Parathyroid adenoma (tissue), 2 donors: Measurements from ENCODE around the gene ARFIP2.

Experiments used
- H2AFZ ChIP-seq: fragments of 300-600 bp; sonication (generic); one replicate; pipeline ENCODE4 v1.7.0; 2017; ENCODE audit warnings: antibody characterized with exemption, mild to moderate bottlenecking
- H3K27ac ChIP-seq: fragments of 300-600 bp; sonication (generic); one replicate; pipeline ENCODE4 v1.7.0; 2017
- H3K27me3 ChIP-seq: fragments of 300-600 bp; sonication (generic); one replicate; pipeline ENCODE4 v1.7.0; 2017; ENCODE audit warnings: low read length; ENCODE audit not compliant: control insufficient read depth, insufficient read depth
- H3K36me3 ChIP-seq: fragments of 300-600 bp; sonication (generic); one replicate; pipeline ENCODE4 v1.7.0; 2017; ENCODE audit warnings: low read length; ENCODE audit not compliant: control insufficient read depth, insufficient read depth
- H3K4me1 ChIP-seq: fragments of 300-600 bp; sonication (generic); one replicate; pipeline ENCODE4 v1.7.0; 2017; ENCODE audit warnings: control low read depth
- H3K4me2 ChIP-seq: fragments of 300-600 bp; sonication (generic); one replicate; pipeline ENCODE4 v1.7.0; 2017; ENCODE audit warnings: low read length
- H3K4me3 ChIP-seq: fragments of 300-600 bp; sonication (generic); one replicate; pipeline ENCODE4 v1.7.0; 2017; ENCODE audit warnings: low read depth, low read length
- H3K79me2 ChIP-seq: fragments of 300-600 bp; sonication (generic); one replicate; pipeline ENCODE4 v1.7.0; 2017; ENCODE audit warnings: control low read depth
- H3K9ac ChIP-seq: fragments of 300-600 bp; sonication (generic); one replicate; pipeline ENCODE4 v1.7.0; 2017; ENCODE audit warnings: mild to moderate bottlenecking
- H3K9me3 ChIP-seq: fragments of 300-600 bp; sonication (generic); one replicate; pipeline ENCODE4 v1.7.0; 2017; ENCODE audit warnings: low read length; ENCODE audit not compliant: control insufficient read depth
- TF ChIP-seq, protein P1 (sequence below): fragments of 300-600 bp; sonication (generic); IDR thresholded peaks from one replicate; pipeline ENCODE4 v1.7.0; 2017; ENCODE audit warnings: antibody characterized with exemption, mild to moderate bottlenecking
- donor health status: primary hyperparathyroidism.

The ARFIP2 gene

DNA sequence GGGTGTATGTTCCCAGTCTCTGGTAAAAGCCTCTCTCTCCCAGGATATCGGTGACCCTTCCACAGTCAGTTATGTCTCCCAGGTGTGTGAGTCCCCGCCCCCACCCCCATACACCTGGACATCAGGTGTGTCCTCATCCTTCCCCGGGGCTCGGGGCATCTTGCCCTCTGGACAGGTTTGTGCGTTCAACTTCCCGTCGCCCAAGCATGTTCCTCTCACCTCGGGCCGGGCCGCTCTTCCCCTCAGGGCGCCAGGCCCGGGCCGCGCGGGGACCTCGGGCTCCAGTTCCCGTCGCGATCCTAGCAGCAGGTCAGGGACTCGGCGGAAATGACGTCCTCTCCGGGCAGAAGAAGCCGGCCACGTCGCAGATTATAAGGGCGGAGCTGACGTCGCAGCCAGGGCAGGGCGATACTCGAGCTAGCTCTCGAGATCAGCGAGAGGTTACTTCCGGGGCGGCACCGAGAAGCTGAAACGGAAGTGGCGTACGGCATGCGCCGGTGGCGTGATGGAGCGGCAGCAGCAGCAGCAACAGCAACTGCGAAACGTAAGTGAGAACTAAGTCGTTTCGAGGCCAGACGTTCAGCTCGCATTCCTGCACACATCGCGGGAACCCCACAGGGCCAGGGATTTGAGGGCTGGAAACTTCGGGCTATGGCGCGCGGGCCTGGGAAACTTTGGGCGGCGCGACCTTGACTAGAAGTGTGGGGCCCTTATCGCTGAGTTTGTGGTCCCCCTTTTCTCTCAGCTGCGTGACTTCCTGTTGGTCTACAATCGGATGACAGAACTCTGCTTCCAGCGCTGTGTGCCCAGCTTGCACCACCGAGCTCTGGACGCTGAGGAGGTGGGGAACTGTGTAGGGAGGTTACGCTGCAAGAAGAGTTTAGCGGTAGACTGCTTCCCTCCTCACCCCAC, at the start of gene ARFIP2, which contains the start of gene TIMM10B:
ARFIP2 (minus strand) TSS at position 320 of the 912 bp plus-strand sequence. CDS start 910 bp downstream, outside the sequence.
TIMM10B (plus strand) TSS at position 490 of the 912 bp plus-strand sequence; CDS start at position 506, 16 bp downstream.
- Histone ChIP-seq H3K4me1 (peaks cover 4% of the 10 kb centered on the region), H2AFZ (peak within 1 kb of the TSS; percentile 73), H3K4me2 (peak within 1 kb of the TSS; percentile 86), H3K79me2 (peaks cover 10% of the 10 kb centered on the region), H3K27me3 (no peaks in the 10 kb centered on the region), H3K4me3 (peak within 1 kb of the TSS; percentile 84), H3K36me3 (no peaks in the 10 kb centered on the region), H3K27ac (peak within 1 kb of the TSS; percentile 72), H3K9ac (peak within 1 kb of the TSS; percentile 37), H3K9me3 (no peaks in the 10 kb centered on the region)
- TF ChIP-seq, protein P1, sequence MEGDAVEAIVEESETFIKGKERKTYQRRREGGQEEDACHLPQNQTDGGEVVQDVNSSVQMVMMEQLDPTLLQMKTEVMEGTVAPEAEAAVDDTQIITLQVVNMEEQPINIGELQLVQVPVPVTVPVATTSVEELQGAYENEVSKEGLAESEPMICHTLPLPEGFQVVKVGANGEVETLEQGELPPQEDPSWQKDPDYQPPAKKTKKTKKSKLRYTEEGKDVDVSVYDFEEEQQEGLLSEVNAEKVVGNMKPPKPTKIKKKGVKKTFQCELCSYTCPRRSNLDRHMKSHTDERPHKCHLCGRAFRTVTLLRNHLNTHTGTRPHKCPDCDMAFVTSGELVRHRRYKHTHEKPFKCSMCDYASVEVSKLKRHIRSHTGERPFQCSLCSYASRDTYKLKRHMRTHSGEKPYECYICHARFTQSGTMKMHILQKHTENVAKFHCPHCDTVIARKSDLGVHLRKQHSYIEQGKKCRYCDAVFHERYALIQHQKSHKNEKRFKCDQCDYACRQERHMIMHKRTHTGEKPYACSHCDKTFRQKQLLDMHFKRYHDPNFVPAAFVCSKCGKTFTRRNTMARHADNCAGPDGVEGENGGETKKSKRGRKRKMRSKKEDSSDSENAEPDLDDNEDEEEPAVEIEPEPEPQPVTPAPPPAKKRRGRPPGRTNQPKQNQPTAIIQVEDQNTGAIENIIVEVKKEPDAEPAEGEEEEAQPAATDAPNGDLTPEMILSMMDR, result no peak

GRCh38 chr11:6530848-6531247, 49.7 kb upstream of the ARFIP2 start:
- H3K27me3 ChIP-seq, result no peaks in the 10 kb centered on the region
- H3K4me1 ChIP-seq, result no peaks in the 10 kb centered on the region
- H3K9ac ChIP-seq, result no peak overlapping the region
- TF ChIP-seq, protein P1, result no peak
- no peaks in the 10 kb centered on the region for H3K36me3 ChIP-seq
- no peak overlapping the region for H2AFZ ChIP-seq
- no peak overlapping the region for H3K4me2 ChIP-seq
- H3K79me2 ChIP-seq, result no peaks in the 10 kb centered on the region
- H3K4me3 ChIP-seq, result no peak overlapping the region
- H3K9me3 ChIP-seq, result no peaks in the 10 kb centered on the region
- H3K27ac ChIP-seq, result no peak overlapping the region

- H3K4me3 ChIP-seq, result no peak overlapping the region
- no peak overlapping the region for H2AFZ ChIP-seq
- no peaks in the 10 kb centered on the region for H3K36me3 ChIP-seq
- TF ChIP-seq, protein P1, result no peak
- no peaks in the 10 kb centered on the region for H3K79me2 ChIP-seq
- H3K27ac ChIP-seq, result no peak overlapping the region
- no peaks in the 10 kb centered on the region for H3K27me3 ChIP-seq
- H3K9me3 ChIP-seq, result no peaks in the 10 kb centered on the region
- no peak overlapping the region for H3K9ac ChIP-seq
- H3K4me2 ChIP-seq, result no peak overlapping the region
- no peaks in the 10 kb centered on the region for H3K4me1 ChIP-seq
Measured at GRCh38 chr11:6529266-6529665, 48.1 kb upstream of the ARFIP2 start.

- Histone ChIP-seq H3K4me2 (no peak overlapping the region), H3K79me2 (no peaks in the 10 kb centered on the region), H3K27ac (no peak overlapping the region), H3K36me3 (no peaks in the 10 kb centered on the region), H3K4me1 (no peaks in the 10 kb centered on the region), H3K27me3 (no peaks in the 10 kb centered on the region), H3K9ac (no peak overlapping the region), H3K4me3 (no peak overlapping the region), H3K9me3 (no peaks in the 10 kb centered on the region), H2AFZ (no peak overlapping the region)
- TF ChIP-seq, protein P1, result no peak
Measured at GRCh38 chr11:6526411-6527135, 45.4 kb upstream of the ARFIP2 start.
